Ammon's horn (tissue), 1 donor: ENCODE measurements around the gene SMIM17.
"Not testable (repeated sequence)": the region's sequence is repeated elsewhere in the genome, so short reads cannot be mapped to it uniquely, and the experiment has no call there.

ENCODE experiments used
- DNase-seq: peaks from one replicate; pipeline ENCODE4 v3.0.0-alpha.2; 2016; ENCODE audit warnings: low spot score

Gene SMIM17

DNA sequence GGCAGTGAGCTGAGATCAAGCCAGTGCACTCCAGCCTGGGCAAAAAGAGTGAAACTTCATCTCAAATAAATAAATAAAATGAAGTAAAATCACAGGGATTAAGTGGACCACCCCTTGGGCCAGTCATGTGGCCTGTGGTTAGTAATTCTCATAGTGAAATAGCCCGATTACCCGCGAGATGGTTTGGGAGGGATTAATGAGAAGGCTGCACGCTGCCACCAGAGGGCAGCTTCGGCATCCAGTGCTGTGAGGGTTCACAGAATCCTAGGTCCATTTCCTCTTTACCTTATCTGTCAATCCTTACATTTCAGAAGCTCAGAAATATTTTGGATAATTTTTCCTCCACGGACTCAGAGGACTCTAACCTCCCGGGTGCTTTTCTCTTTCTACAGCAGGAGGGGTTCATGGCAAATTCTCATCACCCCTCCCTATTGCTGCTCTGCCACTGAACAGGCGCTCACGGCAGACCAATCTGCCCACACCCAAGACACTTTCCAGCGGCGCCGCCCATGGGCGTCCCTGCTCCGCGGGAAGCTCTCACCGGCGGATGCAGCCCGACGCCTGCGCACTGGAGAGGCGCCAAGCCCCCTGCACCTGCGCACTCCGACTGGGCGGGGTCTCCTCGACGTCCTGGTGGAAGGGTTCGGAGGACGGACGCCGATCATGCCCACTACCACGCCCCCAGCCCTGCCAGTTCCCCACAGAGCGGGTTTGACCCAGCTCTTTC lies 17.6 kb downstream of the SMIM17 start:
- DNase-seq, result peak; percentile 43

DNA sequence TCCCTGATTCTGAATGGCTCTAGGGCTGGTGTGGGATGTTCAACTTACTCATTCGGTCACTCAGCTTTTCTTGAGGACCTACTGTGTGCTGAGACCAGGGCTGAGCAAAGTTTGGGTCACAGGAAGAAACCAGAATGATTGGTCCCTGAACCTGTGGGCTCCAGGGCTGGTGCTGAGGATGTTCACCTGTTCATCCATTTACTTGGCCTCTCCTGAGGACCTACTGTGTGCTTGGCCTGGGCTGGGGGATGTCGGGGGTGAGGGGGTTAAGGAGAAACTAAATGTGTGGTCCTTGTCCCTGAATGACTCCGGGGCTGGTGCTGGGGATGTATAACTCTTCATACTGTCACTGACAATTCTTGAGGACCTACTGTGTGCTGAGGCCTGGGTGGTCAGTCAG lies 18.3 kb downstream of the SMIM17 start:
- DNase-seq, result no peak

DNA sequence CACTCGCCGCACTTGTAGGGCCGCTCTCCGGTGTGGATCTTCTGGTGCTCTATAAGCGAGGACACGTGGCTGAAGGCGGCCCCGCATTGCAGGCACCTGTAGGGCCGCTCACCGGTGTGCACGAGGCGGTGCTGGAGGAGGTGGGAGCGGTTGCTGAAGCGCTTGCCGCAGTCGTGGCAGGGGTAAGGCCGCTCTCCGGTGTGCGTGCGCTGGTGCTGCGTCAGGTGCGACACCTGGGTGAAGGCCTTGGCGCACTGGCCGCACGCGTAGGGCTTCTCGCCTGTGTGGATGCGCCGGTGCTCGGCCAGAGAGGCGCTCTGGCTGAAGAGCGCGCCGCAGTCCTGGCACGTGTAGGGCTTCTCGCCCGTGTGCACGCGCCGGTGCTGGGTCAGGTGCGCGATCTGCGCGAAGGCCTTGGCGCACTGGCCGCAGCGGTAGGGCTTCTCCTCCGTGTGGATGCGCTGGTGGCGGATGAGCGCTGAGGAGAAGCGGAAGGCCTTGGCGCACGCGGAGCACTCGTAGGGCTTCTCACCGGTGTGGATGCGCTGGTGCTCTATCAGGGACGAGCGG lies 21.1 kb downstream of the SMIM17 start:
- no peak for DNase-seq

DNA sequence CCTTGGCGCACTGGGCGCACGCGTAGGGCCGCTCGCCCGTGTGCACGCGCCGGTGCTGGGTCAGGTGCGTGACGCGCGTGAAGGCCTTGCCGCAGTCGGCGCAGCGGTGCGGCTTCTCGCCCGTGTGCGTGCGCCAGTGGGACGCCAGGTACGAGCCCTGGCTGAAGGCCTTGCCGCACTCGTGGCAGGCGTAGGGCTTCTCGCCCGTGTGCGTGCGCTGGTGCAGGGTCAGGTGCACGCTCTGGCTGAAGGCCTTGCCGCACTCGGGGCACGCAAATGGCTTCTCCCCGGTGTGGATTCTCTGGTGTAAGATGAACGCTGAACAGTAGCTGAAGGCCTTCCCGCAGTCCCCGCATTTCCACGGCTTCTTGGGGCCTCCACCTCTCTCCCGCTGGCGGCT lies 21.6 kb downstream of the SMIM17 start:
- DNase-seq, result no peak

DNA sequence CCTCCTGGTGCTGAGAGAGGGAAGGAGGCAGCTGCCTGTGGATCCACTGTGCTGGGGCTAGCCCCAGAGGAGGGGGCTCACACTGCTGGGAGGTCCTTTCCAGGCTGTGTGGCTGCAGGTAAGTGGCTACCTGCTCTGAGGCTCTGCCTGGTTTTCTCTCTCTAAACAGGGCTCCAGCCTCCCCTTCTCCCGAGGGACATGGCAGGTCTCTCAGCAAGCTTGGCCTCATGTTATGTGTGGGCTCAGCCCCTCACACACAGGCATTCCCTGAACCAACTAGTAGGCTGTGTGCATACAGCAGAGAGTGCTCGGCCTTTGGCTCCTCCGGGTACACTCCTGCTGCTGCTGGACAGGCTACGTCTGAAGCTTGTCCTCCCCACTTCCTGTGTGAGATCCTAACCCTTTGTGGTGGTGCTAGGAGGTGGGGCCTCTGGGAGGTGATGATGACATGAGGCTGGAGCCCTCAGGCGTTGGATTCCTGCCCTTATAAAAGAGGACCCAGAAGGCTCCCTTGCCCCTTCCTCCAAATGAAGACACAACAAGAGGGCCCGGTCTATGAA lies 24.4 kb downstream of the SMIM17 start:
- DNase-seq, result no peak

DNA sequence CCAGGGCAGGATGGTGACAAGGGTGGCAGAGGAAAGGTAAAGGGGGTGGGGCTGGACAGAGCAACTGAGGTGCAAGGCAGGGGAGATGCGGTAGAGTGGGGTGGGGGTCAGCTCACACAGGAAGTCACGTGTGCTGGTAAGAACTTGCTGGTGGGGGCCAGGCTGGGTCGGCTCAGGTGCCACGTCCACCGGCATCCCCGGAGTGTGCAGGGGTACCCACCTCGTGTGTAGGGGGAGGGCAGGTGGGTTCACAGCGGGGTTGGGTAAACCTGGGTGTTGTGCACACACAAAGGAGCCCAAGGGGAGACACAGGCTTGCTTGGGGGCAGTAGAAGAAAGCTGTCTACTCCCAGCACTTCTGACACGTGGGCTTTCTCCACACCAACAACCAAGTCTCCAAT lies 25.7 kb downstream of the SMIM17 start:
- no peak for DNase-seq

DNA sequence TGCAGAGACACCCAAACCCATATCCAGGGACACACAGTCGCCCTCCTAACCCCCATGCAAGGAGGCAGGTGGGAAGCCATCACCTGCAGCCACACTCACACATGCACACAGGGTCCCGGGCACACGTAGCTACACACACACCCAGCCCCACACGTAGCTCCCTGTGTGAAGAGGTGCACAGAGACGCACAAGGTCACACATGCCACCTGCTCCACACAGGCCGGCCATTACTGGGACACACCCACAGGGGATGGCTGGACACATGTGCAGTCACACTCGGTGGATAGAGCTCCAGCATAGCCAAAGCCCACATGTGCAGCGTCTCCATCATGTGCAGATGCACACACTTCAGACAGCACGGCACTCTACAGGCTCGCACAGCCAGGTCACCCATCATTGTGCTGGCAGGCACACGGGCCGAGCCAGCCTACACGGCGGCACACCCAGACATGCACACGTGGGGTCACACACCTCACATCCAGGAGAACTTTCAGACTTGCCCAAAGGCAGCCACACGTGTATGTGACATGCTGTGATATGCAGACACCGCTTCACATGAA lies 27.5 kb downstream of the SMIM17 start:
- no peak for DNase-seq

DNA sequence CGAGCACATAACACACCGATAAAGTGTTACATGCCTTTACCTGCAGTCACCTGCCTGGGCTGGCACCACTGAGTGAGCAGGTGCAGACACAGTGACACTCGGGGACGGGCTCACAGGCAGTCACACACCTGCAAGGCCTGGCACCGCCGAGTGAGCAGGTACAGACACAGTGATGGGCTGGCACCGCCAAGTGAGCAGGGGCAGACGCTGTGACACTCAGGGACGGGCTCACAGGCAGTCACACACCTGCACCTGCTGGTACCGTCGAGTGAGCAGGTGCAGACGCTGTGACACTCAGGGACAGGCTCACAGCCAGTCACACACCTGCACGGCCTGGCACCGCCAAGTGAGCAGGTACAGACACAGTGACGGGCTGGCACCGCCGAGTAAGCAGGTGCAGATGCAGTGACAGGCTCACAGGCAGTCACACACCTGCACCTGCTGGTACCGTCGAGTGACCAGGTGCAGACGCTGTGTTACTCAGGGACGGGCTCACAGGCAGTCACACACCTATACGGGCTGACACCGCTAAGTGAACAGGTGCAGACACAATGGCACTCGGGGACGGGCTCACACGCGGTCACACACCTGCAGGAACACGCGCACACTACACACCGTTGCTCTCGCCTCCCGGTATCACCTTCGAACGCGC lies 28.1 kb downstream of the SMIM17 start:
- no peak for DNase-seq

DNA sequence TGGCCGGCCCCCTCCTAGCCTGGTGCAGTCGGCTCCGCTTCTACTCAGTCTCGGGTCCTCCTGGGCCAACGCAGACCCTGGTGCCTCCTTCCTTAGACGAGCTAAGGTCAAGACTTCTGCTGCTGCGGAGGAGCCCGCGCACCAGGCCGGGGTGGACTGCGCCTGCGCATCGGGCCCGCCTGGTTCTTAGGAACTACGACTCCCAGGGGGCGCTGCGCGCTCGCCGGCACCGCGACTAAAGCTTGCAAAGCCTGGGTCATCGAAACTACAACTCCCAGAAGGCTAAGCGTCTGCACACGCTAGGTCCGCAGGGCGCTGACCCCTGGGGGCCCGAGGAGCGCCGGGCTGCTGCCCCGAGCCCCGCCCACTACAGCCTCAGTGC lies 28.6 kb downstream of the SMIM17 start, which contains the start of gene ZNF835:
TSS of gene ZNF835 (minus strand) at position 145 of the 382 bp plus-strand sequence. CDS start 6,559 bp downstream, outside the sequence.
- peak; percentile 98 for DNase-seq

DNA sequence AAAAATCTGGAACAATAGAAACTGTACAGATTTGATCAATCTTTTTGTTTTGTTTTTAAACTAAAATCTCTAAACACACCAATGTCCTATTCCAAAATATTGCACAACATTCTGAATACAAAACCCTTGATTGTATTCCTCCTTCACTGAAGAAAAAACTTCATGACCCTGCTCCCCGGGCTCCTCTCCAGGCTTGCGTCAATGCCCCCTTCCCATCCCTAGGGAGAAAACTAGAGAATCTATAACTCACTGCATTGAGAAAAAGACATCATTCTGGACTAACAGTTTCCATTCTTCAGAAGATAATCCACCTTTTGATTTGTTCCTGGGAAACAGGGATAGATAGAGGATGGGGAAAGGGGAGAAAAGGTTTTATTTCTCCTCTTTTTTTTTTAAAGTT lies 29.7 kb downstream of the SMIM17 start:
- not testable (repeated sequence) for DNase-seq

DNA sequence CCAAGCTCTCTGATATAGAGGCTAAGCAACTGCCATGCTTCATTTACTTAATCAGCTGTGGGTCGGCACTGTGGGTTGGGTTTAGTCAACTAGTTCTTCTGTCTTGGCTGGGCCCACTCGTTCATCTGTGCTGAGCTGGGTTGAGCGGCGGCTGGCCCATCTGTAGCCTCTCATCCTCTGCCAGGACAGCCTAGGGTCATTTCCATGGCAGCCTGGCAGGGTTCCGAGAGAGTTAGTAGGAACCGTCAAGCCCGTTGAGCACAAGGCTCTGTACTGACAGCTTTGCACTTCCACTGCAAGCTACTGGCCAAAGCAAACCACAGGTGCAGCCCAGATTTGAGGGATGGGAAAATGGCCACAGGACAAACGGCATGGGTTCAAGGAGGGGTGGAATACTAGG lies 35.2 kb downstream of the SMIM17 start:
- peak; percentile 75 for DNase-seq

DNA sequence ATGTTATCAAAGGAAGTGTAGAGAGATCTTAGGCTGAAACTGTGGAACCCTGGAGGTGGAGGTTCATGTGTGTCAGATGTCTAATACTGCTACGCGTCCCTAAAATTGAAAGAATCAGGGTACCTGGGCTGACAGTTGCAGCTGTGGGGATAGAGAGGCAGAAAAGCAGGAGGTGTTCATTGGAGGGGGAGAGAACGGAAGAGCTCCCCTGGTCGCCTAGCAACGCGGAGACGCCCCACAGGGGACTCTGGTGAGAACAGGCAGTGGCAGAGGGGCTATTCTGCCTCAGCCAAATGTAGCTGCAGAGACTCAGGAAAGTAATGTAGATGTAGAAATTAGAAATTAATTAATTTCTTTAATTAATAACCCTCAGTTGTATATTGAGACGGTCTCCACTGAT lies 38.7 kb downstream of the SMIM17 start:
- DNase-seq, result no peak

DNA sequence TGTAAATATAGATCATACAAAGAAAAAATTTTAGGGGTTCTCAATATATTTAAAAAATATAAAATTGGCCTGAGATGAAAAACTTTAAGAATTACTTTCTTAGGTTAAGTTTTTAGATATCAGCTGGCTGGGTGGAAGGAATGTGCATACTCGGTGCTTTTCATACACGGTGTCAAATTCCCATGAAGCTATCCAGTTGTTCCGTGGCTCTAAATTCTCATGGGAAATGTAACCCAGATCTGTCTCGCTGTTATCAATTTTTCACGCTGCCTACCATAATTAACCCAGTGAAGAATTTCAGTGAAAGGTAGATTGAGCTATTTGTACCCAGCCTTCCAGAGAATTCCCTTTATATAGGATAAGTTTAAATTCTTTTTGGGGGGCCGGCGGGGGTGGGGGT lies 40.2 kb downstream of the SMIM17 start:
- no peak for DNase-seq

DNA sequence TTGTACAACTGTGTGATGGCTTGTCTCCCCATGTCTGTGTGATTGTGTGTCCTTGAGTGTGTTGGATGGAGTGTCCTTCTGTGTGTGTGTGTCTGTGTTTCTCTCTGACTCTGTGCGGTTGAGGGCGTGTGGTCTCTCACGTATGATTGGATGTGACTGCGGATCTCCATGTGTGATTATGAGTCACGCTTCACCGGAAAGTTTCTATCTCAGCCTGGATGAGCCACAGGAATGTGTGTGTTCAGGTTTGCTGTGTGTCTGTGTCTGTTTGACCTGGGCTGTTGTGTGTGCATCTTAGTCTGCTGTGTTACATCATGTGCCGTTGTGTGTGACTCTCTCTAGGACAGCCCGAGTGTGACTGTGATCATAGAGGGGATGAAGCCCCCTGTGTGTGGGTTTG lies 44.1 kb downstream of the SMIM17 start:
- no peak for DNase-seq

DNA sequence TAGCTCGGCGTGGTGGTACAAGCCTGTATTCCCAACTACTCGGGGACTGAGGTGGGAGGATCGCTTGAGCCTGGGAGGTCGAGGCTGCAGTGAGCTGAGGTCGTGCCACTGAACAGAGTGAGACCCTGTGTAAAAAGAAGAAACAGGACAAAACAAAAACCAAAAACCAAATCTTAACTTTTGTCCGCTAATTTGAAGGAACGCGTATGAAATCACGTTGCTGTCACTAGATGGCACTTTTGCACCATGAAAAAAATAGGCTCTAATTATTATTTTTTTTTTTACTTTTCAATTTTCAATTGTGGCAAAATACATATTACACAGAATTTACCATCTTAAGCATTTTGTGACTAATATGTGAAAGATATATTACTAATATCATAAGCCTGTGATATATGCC lies 46.2 kb downstream of the SMIM17 start:
- DNase-seq, result no peak

DNA sequence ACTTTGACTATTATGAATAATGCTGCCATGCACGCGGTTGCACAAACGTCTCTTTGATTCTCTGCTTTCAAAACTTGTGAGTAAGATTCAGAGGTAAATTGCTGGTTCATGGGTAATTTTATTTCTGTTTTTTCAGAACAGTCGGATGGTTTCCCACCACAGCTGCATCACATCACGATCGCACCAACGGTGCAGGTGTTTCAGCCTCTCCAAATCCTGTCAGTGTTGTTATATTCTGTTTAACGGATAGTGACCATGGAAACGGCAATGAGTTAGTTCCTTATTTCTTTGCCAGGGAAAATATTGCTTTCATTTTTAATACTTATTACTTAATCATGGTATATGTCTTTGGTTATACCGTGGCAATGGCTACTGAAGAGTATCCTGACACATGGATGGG lies 47.7 kb downstream of the SMIM17 start:
- DNase-seq, result no peak

DNA sequence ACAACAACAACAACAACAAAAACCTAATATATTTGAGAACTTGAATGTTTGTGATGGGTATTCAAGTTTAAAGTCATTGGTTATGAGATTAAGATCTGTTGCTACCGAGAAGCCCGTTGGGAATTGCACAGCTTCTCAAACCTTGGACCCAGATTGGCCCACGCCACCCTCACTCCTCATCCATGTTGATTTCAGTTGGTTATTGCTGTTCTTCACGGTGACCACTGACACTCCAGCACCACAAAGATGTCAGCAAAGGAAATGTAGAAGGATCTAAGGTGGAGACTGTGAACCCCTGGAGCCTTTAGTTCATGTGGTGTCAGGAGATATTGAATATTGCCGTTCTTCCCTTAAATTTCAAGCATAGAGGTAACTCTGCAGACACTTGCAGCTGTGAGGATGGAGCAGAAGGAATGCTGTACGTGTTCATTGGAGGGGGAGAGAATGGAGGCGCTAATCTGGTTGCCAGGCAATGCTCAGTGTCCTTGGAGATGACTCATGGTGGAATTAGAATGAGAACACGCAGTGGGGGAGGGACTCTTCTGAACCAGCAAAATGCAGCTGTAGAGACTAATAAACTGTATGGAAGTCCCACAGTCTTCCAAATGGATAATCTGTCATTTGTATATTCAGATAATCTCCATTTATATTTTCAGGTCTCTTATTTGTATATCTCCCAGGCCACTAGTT lies 49.4 kb downstream of the SMIM17 start:
- peak; percentile 90 for DNase-seq

DNA sequence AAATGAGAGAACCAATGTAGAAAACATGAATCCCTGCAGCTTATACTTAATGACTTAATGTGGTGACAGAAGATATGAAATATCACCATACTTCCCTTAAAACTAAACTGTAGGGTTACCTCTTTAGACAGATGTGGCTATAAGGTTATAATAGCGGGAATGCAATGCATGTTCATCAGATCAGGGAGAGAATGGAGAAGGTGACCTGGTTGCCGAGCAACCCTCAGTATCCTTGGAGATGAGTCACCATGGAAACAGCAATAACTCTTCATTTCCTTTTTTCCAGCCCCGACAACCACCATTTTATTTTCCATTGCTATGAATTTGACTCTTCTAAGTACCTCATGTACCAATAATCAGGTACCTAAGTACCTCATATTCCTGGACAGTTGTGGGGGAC lies 56.6 kb downstream of the SMIM17 start:
- DNase-seq, result peak; percentile 68

DNA sequence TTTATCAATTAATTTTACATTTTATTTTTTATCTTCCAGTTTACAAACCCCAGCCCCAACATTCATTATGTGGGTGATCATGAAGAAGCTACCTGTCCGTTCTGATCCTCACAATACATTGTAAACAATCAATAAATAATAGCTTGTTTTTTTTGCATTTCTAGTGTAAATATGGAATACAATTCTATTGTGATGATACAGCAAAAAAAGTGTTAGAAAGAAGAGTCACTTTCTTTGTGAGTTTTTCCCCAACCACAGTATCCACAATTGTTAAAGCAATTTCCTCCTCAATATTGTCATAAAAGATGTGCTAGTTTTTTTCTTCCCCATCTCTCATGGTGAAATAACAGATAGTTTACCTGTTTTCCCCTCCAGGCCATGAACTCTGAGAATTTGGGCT lies 58.9 kb downstream of the SMIM17 start:
- no peak for DNase-seq

DNA sequence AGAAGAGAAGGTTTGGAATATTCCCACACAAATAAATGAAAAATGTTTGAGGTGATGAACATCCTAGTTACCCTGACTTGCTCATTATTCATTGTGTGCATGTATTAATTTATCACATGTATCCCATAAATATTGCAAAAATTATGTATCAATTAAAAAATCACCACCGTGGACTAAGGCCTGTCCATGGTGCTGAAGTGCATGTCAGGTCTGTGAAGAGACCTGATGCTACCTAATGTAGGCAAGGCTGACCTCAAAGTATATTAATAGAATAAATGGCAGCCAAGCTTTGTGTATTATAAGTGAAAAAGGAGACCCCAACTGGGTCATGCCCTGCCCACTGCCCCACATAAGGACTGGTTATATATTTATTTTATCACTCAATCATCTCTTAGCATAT lies 63.0 kb downstream of the SMIM17 start:
- no peak for DNase-seq
